Right renal cortex interstitium (tissue), 3 donors: ENCODE data around the gene ASB3. TPM values are rescaled to one million over a fixed set of nuclear protein-coding genes. Genes with fewer than 3 reads are reported as not detected.
"Not testable (repeated sequence)": the region's sequence is repeated elsewhere in the genome, so short reads cannot be mapped to it uniquely, and the experiment has no call there.

Experiments used
- DNase-seq, 3 donors: peaks; one replicate each; pipeline ENCODE4 v3.0.0-alpha.2; 2013; ENCODE audit warnings: low read depth in 3 of 3, low spot score in 2 of 3
- polyA plus RNA-seq, 3 donors: library from polyadenylated mRNA; unstranded; fragments of 120-200 nt; gene quantifications; one replicate each; pipeline ENCODE4 v1.2.1, GENCODE V29; 2013; ENCODE audit not compliant: insufficient read length in 3 of 3

ASB3 gene
- polyA plus RNA-seq, 3 donors: 30.7 to 33.5 (median 33.4) TPM

- DNase-seq: not testable (repeated sequence)
Observed at GRCh38 chr2:53667130-53667529, 119.6 kb downstream of the ASB3 start.

- no peak for DNase-seq
Observed at GRCh38 chr2:53660886-53661285, 125.9 kb downstream of the ASB3 start.

DNA sequence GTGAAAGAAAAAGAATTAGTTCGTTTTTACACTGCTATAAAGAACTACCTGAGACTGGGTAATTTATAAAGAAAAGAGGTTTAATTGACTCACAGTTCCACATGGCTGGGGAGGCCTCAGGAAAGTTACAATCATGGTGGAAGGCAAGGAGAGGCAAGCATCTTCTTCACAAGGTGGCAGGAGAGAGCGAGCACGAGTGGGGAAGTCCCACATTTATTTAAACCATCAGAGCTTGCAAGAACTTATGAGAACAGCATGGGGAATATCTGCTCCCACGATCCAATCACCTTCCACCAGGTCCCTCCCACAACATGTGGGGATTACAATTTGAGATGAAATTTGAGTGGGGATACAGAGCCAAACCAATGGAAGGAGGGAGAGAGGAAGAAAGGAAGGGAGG is 128.3 kb downstream of the ASB3 start:
- not testable (repeated sequence) for DNase-seq

DNA sequence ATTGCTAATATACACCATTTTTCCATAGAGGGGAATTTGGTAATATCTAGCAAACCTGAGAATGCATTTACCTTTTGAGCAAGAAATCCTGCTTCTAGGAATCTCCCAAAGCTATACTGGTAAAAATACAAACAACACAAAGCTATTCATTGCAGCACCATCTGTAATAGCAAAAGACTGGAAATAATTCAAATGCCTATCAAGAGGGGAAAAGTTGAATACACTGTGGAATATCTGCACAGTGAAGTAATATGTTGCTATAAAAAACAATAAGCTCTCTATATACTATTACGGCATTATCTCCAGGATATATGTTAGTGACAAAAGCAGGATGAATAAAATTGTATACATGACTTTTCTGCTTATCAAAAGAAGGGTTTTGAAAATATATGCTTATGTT is 131.5 kb downstream of the ASB3 start:
- no peak for DNase-seq

- DNase-seq: no peak
Observed at GRCh38 chr2:53654396-53654795, 132.4 kb downstream of the ASB3 start.

GRCh38 chr2:53652131-53652530 is 134.6 kb downstream of the ASB3 start:
- no peak for DNase-seq

DNA sequence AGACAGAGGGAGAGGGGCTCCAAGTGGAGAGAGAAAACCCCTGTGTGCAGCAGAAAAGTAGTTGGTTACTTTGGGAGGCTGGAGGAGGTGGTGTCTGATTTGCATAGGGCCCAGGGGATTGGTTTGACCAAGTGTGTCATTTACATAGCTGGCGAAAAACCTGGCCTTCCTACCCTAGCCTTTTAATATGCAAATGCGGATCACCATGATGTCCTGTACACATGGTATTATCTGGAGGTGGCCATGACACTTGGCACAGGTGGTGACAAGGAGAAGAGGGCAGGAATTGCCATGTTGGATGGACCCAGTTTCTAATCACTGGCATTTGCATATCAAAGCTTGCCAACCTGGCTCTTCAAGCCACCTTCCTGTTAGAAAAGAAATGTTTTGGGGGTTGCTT is 140.0 kb downstream of the ASB3 start:
- no peak for DNase-seq

DNA sequence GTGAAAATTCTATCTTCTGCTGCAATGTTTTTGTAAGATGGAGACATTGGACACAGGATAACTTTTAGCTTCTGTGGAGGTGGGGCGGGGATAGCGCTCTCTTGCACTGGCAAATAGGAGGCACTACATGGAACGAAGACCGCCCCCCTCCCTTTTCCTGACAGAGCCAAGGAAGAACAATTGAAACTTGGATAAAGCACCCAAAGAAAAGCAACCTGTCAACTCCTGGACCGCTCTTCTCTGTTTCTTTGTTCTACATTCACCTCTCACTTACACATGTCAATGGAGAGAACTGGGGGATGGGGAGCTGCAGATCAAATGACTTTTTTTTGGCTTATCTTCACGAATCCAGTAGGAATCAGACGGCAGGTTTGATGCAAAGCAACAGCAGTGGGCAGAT is 145.5 kb downstream of the ASB3 start:
- DNase-seq: no peak

DNA sequence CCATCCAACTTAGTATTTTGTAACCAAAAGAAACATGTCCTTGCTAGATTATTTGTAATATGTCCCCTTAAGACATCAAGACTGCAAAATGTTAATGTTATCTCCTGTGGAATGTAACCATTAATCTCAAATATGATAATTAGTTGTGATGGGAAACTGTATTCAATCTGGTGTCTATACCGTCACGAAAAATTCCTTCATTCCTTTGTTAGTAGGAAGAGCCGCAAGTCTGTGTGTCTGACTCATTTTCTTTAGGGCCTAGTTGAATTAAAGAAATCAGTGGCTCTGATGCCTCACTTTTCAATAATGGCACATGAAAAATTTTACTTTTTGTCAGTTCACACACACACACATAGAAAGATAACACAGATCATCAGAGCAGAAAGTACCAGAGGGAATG is 146.3 kb downstream of the ASB3 start:
- no peak for DNase-seq

GRCh38 chr2:53636596-53636995 is 150.2 kb downstream of the ASB3 start:
- no peak for DNase-seq

DNA sequence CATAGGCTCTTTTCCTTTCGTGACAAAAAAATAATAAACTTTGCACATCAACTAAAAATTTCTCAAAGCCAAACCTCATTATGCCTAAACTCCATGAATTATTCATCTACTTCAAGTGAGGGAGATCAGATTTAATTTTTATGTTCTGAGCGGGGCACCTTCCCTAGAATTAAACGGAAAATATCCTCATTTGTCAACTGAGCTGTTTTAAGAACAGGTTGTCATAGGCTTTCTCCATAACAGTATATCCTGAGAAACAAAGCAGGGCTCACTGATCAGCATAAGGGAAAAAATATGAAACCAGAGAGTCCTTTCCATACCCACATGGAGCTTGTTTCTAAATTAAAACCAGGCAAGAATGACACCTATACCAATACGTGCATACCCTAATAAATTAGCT is 150.6 kb downstream of the ASB3 start:
- no peak for DNase-seq

- no peak for DNase-seq
Observed at GRCh38 chr2:53635694-53636093, 151.1 kb downstream of the ASB3 start.

GRCh38 chr2:53633441-53633840 is 153.3 kb downstream of the ASB3 start:
- no peak for DNase-seq

GRCh38 chr2:53632714-53633113 is 154.0 kb downstream of the ASB3 start:
- no peak for DNase-seq

DNA sequence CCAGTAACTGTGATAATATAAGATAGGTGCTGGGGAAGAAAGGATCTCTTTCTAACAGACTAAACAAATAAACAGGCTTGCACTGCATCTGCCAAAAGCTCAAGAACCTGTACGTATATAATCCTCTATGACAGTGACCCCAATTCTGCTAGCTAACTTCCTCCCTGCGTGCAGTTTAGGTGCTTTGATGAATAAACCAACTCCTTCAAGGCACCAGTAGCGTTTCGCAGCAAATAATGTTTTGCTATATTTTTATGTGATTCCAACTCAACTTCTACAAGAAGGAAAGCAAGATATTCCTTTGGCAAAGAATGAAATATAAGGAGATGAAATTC is 154.7 kb downstream of the ASB3 start:
- DNase-seq: no peak

DNA sequence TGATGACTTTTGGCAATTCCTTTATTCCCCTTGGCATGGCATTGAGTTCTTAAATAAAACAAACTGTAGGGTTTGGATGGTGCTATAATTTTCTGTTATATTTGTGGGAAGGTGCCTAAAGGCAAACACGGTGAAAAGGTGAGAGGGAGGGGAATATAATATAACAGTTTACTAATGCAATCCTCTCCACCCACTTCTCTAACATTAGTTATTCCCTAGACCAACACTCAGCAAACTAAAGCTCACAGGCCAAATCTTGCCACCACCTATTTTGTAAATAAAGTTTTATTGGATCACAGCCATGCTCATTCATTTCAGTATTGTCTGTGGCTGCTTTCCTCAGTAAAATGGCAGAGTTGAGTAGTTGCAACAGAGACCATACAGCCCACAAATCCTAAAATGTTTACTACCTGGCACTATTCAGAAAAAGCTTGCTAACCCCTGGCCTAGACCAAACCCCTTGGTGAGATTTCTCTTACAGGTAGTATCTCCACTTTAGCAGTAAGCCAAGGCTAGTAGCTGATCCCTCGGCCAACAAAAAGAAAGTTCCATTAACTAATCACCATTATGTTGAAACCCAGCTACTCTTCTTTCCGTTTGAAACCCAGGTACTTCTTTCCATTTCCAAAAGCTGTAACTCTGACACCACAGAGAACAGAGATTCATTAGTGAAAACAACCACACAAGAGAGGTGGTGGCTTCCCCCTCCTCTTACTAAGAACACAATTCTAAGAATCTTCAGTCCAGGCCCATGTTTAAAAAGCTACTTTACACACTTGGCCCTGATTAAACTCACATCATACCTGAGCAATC is 155.2 kb downstream of the ASB3 start:
- DNase-seq: no peak

DNA sequence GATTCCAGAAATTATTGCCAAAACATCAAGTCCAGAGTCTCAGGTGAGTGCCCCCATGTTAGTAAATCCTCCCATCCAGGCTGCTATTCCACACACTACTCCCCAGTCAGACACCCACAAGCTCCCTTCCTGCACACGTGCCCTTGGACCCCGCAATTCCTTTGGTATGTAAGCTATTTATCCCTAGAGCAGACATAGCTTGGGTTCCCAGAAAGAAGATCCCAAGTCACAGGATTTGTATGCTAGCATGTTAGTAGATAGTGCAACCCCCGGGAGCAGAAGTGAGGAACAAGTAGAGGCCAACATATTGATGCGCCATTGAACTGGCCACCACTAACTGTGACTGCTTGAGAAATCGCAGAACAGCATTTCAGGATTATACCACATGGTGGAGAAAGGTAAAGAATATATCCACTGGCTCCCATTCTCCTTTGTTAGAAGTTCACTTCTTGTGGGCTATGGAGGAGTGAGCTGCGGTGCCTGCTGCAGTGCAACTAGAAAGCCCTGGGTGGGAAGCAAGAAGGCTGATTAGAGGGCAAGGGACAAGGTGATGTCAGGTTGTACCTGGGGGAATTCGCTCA is 156.6 kb downstream of the ASB3 start:
- no peak for DNase-seq

DNA sequence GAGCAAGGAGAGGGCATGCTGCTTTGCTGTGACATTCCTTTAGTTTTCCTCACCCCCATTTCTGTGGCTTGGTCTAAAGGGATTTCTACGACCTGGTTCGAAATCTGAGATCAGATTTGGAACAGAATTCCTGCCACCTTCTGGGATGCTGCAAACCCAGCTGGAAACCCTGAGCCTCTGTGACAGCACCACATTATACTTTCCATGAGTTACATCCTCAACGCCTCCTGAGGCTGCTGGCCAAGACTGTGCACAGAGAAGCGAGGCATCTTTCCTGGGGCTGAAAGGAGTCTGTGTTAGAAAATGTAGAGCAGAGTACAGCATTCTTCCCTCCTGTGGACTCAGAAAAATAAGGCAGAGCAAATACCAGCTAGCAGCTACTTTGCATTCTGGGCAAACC is 157.3 kb downstream of the ASB3 start:
- DNase-seq: no peak

DNA sequence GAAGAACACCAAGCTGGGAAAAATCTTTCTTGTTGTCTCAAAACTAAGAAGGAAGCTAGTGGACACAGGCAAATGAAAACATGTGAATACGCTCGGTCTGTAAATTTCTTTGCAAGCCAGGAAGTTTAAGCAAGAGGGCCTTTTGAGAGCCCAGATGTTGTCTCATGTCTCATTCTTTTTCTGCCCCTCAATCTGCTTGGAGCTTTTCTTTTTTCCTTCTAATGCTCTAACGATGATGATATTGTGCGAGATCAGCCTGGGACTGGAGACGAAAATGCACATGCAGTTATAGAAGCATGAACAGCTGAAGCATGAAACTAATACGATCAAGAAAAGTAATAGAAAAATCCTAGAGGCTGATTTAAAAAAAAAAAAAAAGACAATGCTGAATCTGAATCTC is 157.8 kb downstream of the ASB3 start:
- DNase-seq: no peak

- no peak for DNase-seq
Observed at GRCh38 chr2:53622141-53622540, 164.6 kb downstream of the ASB3 start.

DNA sequence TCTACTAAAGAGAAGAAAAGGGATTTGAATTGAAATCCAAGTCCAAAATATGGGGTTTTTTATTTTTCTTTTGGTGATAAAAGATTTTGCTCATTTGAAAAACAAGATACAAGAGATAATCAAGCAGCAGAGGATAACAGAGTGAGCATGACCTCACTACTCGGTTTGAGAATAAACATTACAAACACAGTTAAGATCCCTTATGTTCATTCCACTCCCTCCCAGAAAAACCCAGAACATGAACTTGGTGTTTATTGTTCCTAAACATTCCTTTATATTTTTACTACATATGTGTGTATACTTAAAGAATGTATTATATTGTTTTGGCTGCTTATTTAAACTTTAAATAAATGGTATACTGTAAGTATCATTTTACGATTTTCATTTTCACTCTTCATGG is 165.8 kb downstream of the ASB3 start:
- DNase-seq: no peak
